ENCODE measurements around the gene GALNT17. TPM values are rescaled to one million over a fixed set of nuclear protein-coding genes. Genes with fewer than 3 reads are reported as not detected.

The GALNT17 gene
- total RNA-seq, 4 donors from 2014 or later: 66.0 to 97.9 (median 76.0) TPM

DNA sequence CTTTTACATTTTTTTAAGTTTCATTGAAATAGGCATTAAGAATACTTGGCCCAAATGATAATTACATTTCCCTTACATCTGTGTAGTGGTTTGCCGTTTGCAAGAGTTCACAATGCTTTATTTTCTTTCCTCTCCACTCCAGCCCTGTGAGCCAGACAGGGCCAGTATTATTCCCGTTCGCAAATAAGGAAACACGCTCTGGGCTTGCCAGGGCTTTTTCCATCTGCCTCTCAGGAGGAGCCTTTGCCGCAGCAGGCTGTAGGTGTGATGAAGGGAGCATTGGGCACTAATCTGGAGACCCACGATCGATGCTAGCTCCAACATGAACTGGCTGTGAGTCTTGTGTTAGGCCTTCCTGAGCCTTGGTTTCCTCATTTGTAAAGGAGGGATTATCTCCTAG, 154.4 kb downstream of the GALNT17 start:
- Histone ChIP-seq H3K36me3 (no peaks in the 10 kb centered on the region), H3K27ac (peak overlapping the region; percentile 55 to 82 (median 68)), H3K4me3 (no peak overlapping the region), H3K27me3 (no peaks in the 10 kb centered on the region), H3K4me1 (peaks cover 0 to 34% (median 14%) of the 10 kb centered on the region in 4 donors), H3K9me3 (no peaks in the 10 kb centered on the region)
- DNase-seq (ENCODE audit: low spot score in 2 of 2): no peak
- TF ChIP-seq POLR2A (IDR thresholded peaks at IDR 0.05): no peak
- peak in 1 of 2 donors; percentile 29 for TF ChIP-seq EP300 (IDR thresholded peaks at IDR 0.05)
- WGBS, 2 donors: 18 to 21% methylated on average over 7 of the region's 7 CpGs

DNA sequence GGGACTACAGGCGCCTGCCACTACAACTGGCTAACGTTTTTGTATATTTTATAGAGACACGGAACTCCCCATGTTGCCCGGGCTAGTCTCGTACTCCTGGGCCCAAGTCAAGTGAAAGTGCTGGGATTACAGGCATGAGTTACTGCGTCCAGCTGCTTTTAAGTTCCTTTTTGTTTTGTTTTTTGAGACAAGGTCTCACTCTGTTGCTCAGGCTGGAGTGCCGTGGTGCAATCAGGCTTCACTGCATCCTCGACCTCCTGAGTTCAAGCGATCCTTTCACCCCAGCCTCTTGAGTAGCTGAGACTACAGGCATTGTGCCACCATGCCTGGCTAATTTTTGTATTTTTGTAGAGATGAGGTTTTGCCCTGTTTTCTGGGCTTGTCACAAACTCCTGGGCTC, 155.0 kb downstream of the GALNT17 start:
- Histone ChIP-seq H3K36me3 (no peaks in the 10 kb centered on the region), H3K4me3 (no peak overlapping the region), H3K27ac (peak overlapping the region; percentile 55 to 82 (median 68)), H3K4me1 (peaks cover 0 to 34% (median 14%) of the 10 kb centered on the region in 4 donors), H3K9me3 (no peaks in the 10 kb centered on the region), H3K27me3 (no peaks in the 10 kb centered on the region)
- TF ChIP-seq POLR2A (IDR thresholded peaks at IDR 0.05) (no peak), EP300 (IDR thresholded peaks at IDR 0.05) (no peak)
- TF ChIP-seq, protein P1, sequence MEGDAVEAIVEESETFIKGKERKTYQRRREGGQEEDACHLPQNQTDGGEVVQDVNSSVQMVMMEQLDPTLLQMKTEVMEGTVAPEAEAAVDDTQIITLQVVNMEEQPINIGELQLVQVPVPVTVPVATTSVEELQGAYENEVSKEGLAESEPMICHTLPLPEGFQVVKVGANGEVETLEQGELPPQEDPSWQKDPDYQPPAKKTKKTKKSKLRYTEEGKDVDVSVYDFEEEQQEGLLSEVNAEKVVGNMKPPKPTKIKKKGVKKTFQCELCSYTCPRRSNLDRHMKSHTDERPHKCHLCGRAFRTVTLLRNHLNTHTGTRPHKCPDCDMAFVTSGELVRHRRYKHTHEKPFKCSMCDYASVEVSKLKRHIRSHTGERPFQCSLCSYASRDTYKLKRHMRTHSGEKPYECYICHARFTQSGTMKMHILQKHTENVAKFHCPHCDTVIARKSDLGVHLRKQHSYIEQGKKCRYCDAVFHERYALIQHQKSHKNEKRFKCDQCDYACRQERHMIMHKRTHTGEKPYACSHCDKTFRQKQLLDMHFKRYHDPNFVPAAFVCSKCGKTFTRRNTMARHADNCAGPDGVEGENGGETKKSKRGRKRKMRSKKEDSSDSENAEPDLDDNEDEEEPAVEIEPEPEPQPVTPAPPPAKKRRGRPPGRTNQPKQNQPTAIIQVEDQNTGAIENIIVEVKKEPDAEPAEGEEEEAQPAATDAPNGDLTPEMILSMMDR (IDR thresholded peaks at IDR 0.05): no peak
- WGBS, 2 donors: 21 to 39% methylated on average over 9 of the region's 9 CpGs
- DNase-seq (ENCODE audit: low spot score in 2 of 2): no peak

DNA sequence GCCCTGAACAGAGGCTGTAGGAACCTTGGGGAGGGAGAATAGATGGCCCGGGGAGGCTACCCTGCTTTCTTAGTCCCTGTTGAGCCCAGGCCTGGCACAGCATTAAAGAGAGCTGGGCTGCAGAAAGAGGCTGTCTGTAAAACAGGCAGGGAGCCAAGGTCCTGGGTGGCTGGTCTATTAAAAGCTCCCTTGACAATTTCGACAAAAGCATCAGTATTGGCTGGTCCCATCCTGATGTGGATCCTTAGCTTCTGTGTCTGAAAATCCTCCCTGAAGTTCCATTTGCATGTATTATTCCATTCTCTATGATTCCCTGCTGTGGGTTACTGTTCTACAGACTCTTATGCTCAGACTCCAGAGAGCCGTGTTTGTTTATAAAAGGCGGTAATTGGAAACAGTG, 158.5 kb downstream of the GALNT17 start:
- H3K27me3 ChIP-seq: no peaks in the 10 kb centered on the region
- no peaks in the 10 kb centered on the region for H3K9me3 ChIP-seq
- TF ChIP-seq EP300 (IDR thresholded peaks at IDR 0.05) (no peak), POLR2A (IDR thresholded peaks at IDR 0.05) (no peak)
- TF ChIP-seq, protein P1 (IDR thresholded peaks at IDR 0.05): no peak
- no peaks in the 10 kb centered on the region for H3K36me3 ChIP-seq
- DNase-seq (ENCODE audit: low spot score in 2 of 2): no peak
- WGBS, 2 donors: 23 to 30% methylated on average over 4 of the region's 4 CpGs
- H3K4me3 ChIP-seq: no peak overlapping the region
- H3K4me1 ChIP-seq: peaks cover 0 to 29% (median 9%) of the 10 kb centered on the region in 4 donors
- peak overlapping the region in 1 of 4 donors; percentile 15 for H3K27ac ChIP-seq

DNA sequence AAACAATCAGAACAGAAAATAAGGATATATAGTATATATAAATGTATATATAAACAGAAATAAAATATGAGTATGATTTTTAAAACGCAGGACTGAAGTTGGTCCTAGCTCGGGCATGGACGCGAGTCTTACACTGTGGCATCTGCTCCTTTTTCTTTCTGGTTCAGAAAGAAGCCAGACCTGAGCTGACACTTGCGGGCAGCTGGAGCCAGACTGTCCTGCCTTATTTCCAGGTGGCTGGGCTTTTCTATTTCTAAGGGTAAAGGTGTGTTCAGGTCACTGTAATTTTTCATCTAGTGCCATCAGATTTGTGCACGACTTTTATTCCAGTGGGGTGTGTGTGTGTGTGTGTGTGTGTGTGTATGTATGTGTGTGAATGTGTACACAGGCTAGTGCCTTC, 166.4 kb downstream of the GALNT17 start:
- no peak overlapping the region for H3K27ac ChIP-seq
- H3K36me3 ChIP-seq: no peaks in the 10 kb centered on the region
- no peaks in the 10 kb centered on the region for H3K27me3 ChIP-seq
- WGBS, 2 donors: 84 to 86% methylated on average over 6 of the region's 6 CpGs
- no peak overlapping the region for H3K4me3 ChIP-seq
- no peaks in the 10 kb centered on the region for H3K9me3 ChIP-seq
- TF ChIP-seq POLR2A (IDR thresholded peaks at IDR 0.05) (no peak), EP300 (IDR thresholded peaks at IDR 0.05) (no peak)
- TF ChIP-seq, protein P1 (IDR thresholded peaks at IDR 0.05): no peak
- H3K4me1 ChIP-seq: peaks cover 0 to 18% (median 8%) of the 10 kb centered on the region in 4 donors
- no peak for DNase-seq (ENCODE audit: low spot score in 2 of 2)

DNA sequence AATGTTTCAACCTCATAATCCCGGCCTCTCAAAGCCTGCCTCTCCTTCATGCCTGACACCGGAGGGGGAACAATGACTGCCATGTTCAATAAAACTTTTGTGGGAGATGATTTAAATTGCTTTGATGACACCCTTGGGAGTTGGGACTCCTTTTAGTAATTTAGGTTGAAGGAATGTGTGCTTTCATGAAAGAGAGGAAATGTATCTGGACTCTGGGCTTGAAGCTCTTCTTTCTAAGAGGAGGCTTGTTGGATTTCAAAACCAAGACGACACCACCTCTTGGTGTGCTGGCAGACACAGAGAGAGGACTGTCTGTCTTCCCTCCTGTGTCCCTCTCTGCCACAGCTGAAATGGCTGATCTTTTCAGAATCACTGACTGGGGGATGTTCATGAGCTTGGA, 168.1 kb downstream of the GALNT17 start:
- no peaks in the 10 kb centered on the region for H3K27me3 ChIP-seq
- no peaks in the 10 kb centered on the region for H3K36me3 ChIP-seq
- H3K4me1 ChIP-seq: peaks cover 0 to 29% (median 12%) of the 10 kb centered on the region in 4 donors
- H3K4me3 ChIP-seq: no peak overlapping the region
- peak overlapping the region in 3 of 4 donors; percentile 20 to 74 (median 70) for H3K27ac ChIP-seq
- no peak for DNase-seq (ENCODE audit: low spot score in 2 of 2)
- whole genome bisulfite sequencing, 2 donors: 48 to 53% methylated on average over 3 of the region's 3 CpGs
- H3K9me3 ChIP-seq: no peaks in the 10 kb centered on the region
- TF ChIP-seq, protein P1 (IDR thresholded peaks at IDR 0.05): no peak
- TF ChIP-seq EP300 (IDR thresholded peaks at IDR 0.05) (no peak), POLR2A (IDR thresholded peaks at IDR 0.05) (no peak)

DNA sequence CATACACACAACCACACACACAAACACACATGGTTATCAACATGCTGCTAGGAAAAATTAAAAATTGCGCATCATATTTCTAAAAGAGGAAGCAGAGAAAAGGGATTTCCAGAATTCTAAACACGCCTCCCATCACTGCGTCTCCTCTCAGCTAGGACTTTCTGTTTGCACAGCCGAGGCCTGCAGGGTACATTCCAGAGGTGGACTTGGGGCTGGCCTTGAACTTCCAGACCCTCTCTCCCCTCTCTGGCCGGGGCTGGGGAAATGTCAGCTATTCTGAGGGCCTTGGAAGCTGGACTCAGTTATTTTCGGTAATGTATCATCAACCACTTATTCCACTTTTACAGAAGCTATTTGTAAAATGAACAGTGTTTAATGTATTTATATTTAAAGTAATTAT, 168.7 kb downstream of the GALNT17 start:
- Histone ChIP-seq H3K9me3 (no peaks in the 10 kb centered on the region), H3K4me1 (peaks cover 0 to 29% (median 12%) of the 10 kb centered on the region in 4 donors), H3K27me3 (no peaks in the 10 kb centered on the region), H3K36me3 (no peaks in the 10 kb centered on the region), H3K27ac (peak overlapping the region; percentile 20 to 74 (median 56)), H3K4me3 (no peak overlapping the region)
- 27 to 31% methylated on average over 6 of the region's 6 CpGs for WGBS, 2 donors
- no peak for TF ChIP-seq EP300 (IDR thresholded peaks at IDR 0.05)
- DNase-seq (ENCODE audit: low spot score in 2 of 2): no peak
